H9 (cell line): ENCODE results near the gene PTPN13. TPM values are rescaled to one million over a fixed set of nuclear protein-coding genes. Genes with fewer than 3 reads are reported as not detected.

Experiments
- DNase-seq: peaks from one replicate; pipeline ENCODE4 v3.0.0-alpha.2; 2017
- H2AFZ ChIP-seq: one replicate; pipeline ENCODE4 v1.6.1; 2013; ENCODE audit warnings: mild to moderate bottlenecking, low read length, control low read depth, moderate library complexity
- H2AK5ac ChIP-seq: 2 replicates; pipeline ENCODE4 v1.6.1; 2013; ENCODE audit warnings: low read length, control low read depth, mixed read lengths; ENCODE audit not compliant: insufficient read length
- H2BK120ac ChIP-seq: one replicate; pipeline ENCODE4 v1.6.1; 2013; ENCODE audit warnings: low read depth, mild to moderate bottlenecking, low read length, control low read depth, inconsistent platforms; ENCODE audit not compliant: poor library complexity, severe bottlenecking
- H2BK12ac ChIP-seq: 2 replicates; pipeline ENCODE4 v1.6.1; 2013; ENCODE audit warnings: low read length, control low read depth, mixed read lengths, low read depth; ENCODE audit not compliant: insufficient read length
- H2BK15ac ChIP-seq: 2 replicates; pipeline ENCODE4 v1.6.1; 2013; ENCODE audit warnings: low read depth, low read length, control low read depth
- H2BK20ac ChIP-seq: one replicate; pipeline ENCODE4 v1.6.1; 2013; ENCODE audit warnings: low read depth, mild to moderate bottlenecking, low read length, control low read depth, inconsistent platforms; ENCODE audit not compliant: poor library complexity, severe bottlenecking
- H2BK5ac ChIP-seq: 2 replicates; pipeline ENCODE4 v1.6.1; 2013; ENCODE audit warnings: low read length, control low read depth, mixed read lengths; ENCODE audit not compliant: insufficient read length
- H3K14ac ChIP-seq: 2 replicates; pipeline ENCODE4 v1.6.1; 2013; ENCODE audit warnings: low read length, control low read depth; ENCODE audit not compliant: insufficient read depth
- H3K18ac ChIP-seq: 2 replicates; pipeline ENCODE4 v1.6.1; 2013; ENCODE audit warnings: low read depth, mild to moderate bottlenecking, mixed read lengths, low read length, control low read depth; ENCODE audit not compliant: insufficient read length
- H3K23ac ChIP-seq: 2 replicates; pipeline ENCODE4 v1.6.1; 2013; ENCODE audit warnings: low read length, control low read depth, mixed read lengths, low read depth; ENCODE audit not compliant: insufficient read length
- H3K23me2 ChIP-seq: 2 replicates; pipeline ENCODE4 v1.6.1; 2013; ENCODE audit warnings: low read depth, mild to moderate bottlenecking, mixed read lengths, low read length, control low read depth; ENCODE audit not compliant: insufficient read length, poor library complexity, severe bottlenecking
- H3K27ac ChIP-seq: 2 replicates; pipeline ENCODE4 v1.5.1; 2013; ENCODE audit warnings: low read length, control low read depth, mixed read lengths, low read depth; ENCODE audit not compliant: insufficient read length
- H3K27me3 ChIP-seq: 2 replicates; pipeline ENCODE4 v1.6.1; 2013; ENCODE audit warnings: low read length, control low read depth, inconsistent platforms; ENCODE audit not compliant: insufficient read depth
- H3K4ac ChIP-seq: 2 replicates; pipeline ENCODE4 v1.6.1; 2013; ENCODE audit warnings: low read depth, mild to moderate bottlenecking, control low read depth, inconsistent platforms, low read length, moderate library complexity
- H3K4me1 ChIP-seq: 2 replicates; pipeline ENCODE4 v1.6.1; 2013; ENCODE audit warnings: low read length, control low read depth, inconsistent platforms; ENCODE audit not compliant: insufficient read depth
- H3K4me2 ChIP-seq: 2 replicates; pipeline ENCODE4 v1.6.1; 2013; ENCODE audit warnings: low read length, control low read depth, mixed read lengths; ENCODE audit not compliant: insufficient read length, insufficient read depth
- H3K56ac ChIP-seq: 2 replicates; pipeline ENCODE4 v1.6.1; 2013; ENCODE audit warnings: low read depth, mild to moderate bottlenecking, mixed read lengths, low read length, control low read depth; ENCODE audit not compliant: insufficient read length
- H3K79me1 ChIP-seq: 2 replicates; pipeline ENCODE4 v1.6.1; 2013; ENCODE audit warnings: low read depth, mild to moderate bottlenecking, moderate library complexity, low read length, control low read depth, inconsistent platforms; ENCODE audit not compliant: insufficient read depth, poor library complexity, severe bottlenecking
- H3K79me2 ChIP-seq: 2 replicates; pipeline ENCODE4 v1.6.1; 2013; ENCODE audit warnings: low read length, control low read depth, inconsistent platforms; ENCODE audit not compliant: insufficient read depth
- H3K9ac ChIP-seq: 2 replicates; pipeline ENCODE4 v1.6.1; 2013; ENCODE audit warnings: low read length, control low read depth, mixed read lengths; ENCODE audit not compliant: insufficient read length; ENCODE audit errors: extremely low read depth
- H3K9me3 ChIP-seq: one replicate; pipeline ENCODE4 v1.6.1; 2013; ENCODE audit warnings: low read depth, low read length, inconsistent platforms; ENCODE audit not compliant: control insufficient read depth
- H3T11ph ChIP-seq: one replicate; pipeline ENCODE4 v1.6.1; 2013; ENCODE audit warnings: mild to moderate bottlenecking, low read length, control low read depth, inconsistent platforms
- H4K20me1 ChIP-seq: one replicate; pipeline ENCODE4 v1.6.1; 2013; ENCODE audit not compliant: control insufficient read depth, insufficient read length, insufficient read depth
- H4K5ac ChIP-seq: 2 replicates; pipeline ENCODE4 v1.6.1; 2013; ENCODE audit warnings: low read depth, mild to moderate bottlenecking, mixed read lengths, low read length, control low read depth; ENCODE audit not compliant: insufficient read length
- H4K8ac ChIP-seq: replicated peaks from 2 replicates; pipeline ENCODE4 v1.6.1; 2013; ENCODE audit warnings: low read length, control low read depth, mixed read lengths, low read depth; ENCODE audit not compliant: insufficient read length
- H4K91ac ChIP-seq: 2 replicates; pipeline ENCODE4 v1.6.1; 2013; ENCODE audit warnings: low read depth, mild to moderate bottlenecking, moderate library complexity, mixed read lengths, low read length, control low read depth; ENCODE audit not compliant: insufficient read length
- H3K27ac Mint-ChIP-seq, 3 experiments: 2 replicates in 2 of 3; 3 replicates in 1 of 3; pipeline ENCODE4 v1.8.0; 2020 to 2021; ENCODE audit warnings: mixed read lengths in 3 of 3, mild to moderate bottlenecking in 1 of 3, moderate library complexity in 1 of 3
- H3K27me3 Mint-ChIP-seq: 2 replicates; pipeline ENCODE4 v1.8.0; 2021; ENCODE audit warnings: low read depth, mild to moderate bottlenecking, moderate library complexity, mixed read lengths
- H3K36me3 Mint-ChIP-seq, 3 experiments: 2 replicates in 2 of 3; 3 replicates in 1 of 3; pipeline ENCODE4 v1.8.0; 2020 to 2021; ENCODE audit warnings: low read depth in 3 of 3, mixed read lengths in 3 of 3; ENCODE audit not compliant: insufficient read depth in 1 of 3
- H3K4me1 Mint-ChIP-seq, 2 experiments: 2 replicates each; pipeline ENCODE4 v1.8.0; 2020; ENCODE audit warnings: mixed read lengths in 2 of 2
- H3K4me3 Mint-ChIP-seq, 2 experiments: 2 replicates in 1 of 2; 3 replicates in 1 of 2; pipeline ENCODE4 v1.8.0; 2020 to 2021; ENCODE audit warnings: mild to moderate bottlenecking in 2 of 2, mixed read lengths in 2 of 2, moderate library complexity in 1 of 2
- H3K9me3 Mint-ChIP-seq, 2 experiments: 2 replicates in 1 of 2; 3 replicates in 1 of 2; pipeline ENCODE4 v1.8.0; 2020; ENCODE audit warnings: mild to moderate bottlenecking in 2 of 2, mixed read lengths in 2 of 2, moderate library complexity in 1 of 2
- WGBS: extraction: QIAGEN DNeasy Blood & Tissue Kit; methylation state at CpG from one replicate; pipeline ENCODE4 v1.1.7; 2013; ENCODE audit warnings: missing lambda C conversion rate, low lambda C conversion rate, mixed read lengths; ENCODE audit not compliant: insufficient read length; ENCODE audit errors: extremely low coverage; 5-methylcytosine and 5-hydroxymethylcytosine counted together
- total RNA-seq: library from RNA; stranded (reverse); gene quantifications from 2 replicates; pipeline ENCODE4 v1.2.1, GENCODE V29; 2021
- TF ChIP-seq, protein P1 (sequence below): fragments of 200-600 bp; sonication (generic); conservative IDR thresholded peaks from 3 replicates; pipeline ENCODE4 v1.8.0; 2021; ENCODE audit warnings: antibody characterized with exemption, mild to moderate bottlenecking

PTPN13 gene
- total RNA-seq, 1 experiment from 2014 or later: 34.9 TPM

DNA sequence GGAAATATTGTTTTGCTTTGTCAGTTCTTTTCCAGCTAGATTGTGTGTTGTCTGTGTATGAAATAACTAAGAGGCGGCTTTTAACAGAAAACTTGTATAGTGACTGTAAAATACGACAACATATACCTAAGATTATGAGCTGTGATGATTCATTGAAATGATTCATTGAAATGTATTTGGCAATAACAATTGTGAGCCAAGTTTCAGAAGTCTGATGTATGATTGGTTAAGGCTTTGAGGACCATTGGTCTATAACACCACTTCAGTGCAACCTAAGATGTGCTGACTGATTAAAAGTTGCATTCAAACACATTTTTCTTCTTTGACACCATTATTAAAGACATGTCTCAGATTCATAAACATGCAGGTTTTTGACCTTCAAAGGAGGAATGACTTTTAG, 76.6 kb downstream of the PTPN13 start:
- Histone ChIP-seq H3K79me1 (no peaks in the 10 kb centered on the region), H2AFZ (no peak overlapping the region), H3K27ac (no peak overlapping the region), H4K5ac (no peak overlapping the region), H3K14ac (no peak overlapping the region), H3K27me3 (no peaks in the 10 kb centered on the region; the same call in 1 of the 2 replicates), H3K9ac (no peak overlapping the region), H2BK15ac (no peak overlapping the region), H3T11ph (no peak overlapping the region), H4K20me1 (no peaks in the 10 kb centered on the region), H3K23me2 (no peaks in the 10 kb centered on the region), H3K56ac (no peak overlapping the region), H3K4me2 (no peak overlapping the region), H2BK12ac (no peak overlapping the region), H3K18ac (no peak overlapping the region), H3K4ac (no peak overlapping the region), H2BK120ac (no peak overlapping the region), H3K9me3 (no peaks in the 10 kb centered on the region), H2BK20ac (no peak overlapping the region), H2BK5ac (no peak overlapping the region), H3K79me2 (peaks cover 1% of the 10 kb centered on the region; the same call in 1 of the 2 replicates), H3K23ac (no peak overlapping the region), H4K91ac (no peak overlapping the region), H3K4me1 (no peaks in the 10 kb centered on the region), H4K8ac (no peak overlapping the region), H2AK5ac (no peak overlapping the region)
- Mint-ChIP-seq H3K9me3 (peaks cover 3 to 11% of the 10 kb centered on the region in 2 experiments), H3K27ac (no peak overlapping the region), H3K4me1 (peaks cover under 1 to 8% of the 10 kb centered on the region in 2 experiments; a peak in 2 of 4 replicates), H3K27me3 (no peaks in the 10 kb centered on the region), H3K36me3 (peaks cover 20 to 31% (median 21%) of the 10 kb centered on the region in 3 experiments), H3K4me3 (no peak overlapping the region)
- no CpG with 5 or more reads among the region's 2 CpGs for WGBS
- DNase-seq: no peak
- TF ChIP-seq, protein P1, sequence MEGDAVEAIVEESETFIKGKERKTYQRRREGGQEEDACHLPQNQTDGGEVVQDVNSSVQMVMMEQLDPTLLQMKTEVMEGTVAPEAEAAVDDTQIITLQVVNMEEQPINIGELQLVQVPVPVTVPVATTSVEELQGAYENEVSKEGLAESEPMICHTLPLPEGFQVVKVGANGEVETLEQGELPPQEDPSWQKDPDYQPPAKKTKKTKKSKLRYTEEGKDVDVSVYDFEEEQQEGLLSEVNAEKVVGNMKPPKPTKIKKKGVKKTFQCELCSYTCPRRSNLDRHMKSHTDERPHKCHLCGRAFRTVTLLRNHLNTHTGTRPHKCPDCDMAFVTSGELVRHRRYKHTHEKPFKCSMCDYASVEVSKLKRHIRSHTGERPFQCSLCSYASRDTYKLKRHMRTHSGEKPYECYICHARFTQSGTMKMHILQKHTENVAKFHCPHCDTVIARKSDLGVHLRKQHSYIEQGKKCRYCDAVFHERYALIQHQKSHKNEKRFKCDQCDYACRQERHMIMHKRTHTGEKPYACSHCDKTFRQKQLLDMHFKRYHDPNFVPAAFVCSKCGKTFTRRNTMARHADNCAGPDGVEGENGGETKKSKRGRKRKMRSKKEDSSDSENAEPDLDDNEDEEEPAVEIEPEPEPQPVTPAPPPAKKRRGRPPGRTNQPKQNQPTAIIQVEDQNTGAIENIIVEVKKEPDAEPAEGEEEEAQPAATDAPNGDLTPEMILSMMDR: no peak
